Measurements from ENCODE around the gene SP3.
A peak's percentile ranks its signal among the peaks of the same experiment; 100 is the strongest.

GRCh38 chr2:174012347-174013314 is 47.5 kb upstream of the SP3 start:
- no peak for TF ChIP-seq CTCF (conservative IDR thresholded peaks at IDR 0.05; ENCODE audit: low read depth in 2 of 2)
- TF ChIP-seq POLR2AphosphoS5 (IDR thresholded peaks at IDR 0.05; ENCODE audit: low read depth) = peak; percentile 47
- no peak for TF ChIP-seq EZH2 (IDR thresholded peaks at IDR 0.05; ENCODE audit: low read depth, unreplicated experiment)
- TF ChIP-seq REST (IDR thresholded peaks at IDR 0.05; ENCODE audit: unreplicated experiment) = no peak
- TF ChIP-seq EZH2phosphoT487 (IDR thresholded peaks at IDR 0.05; ENCODE audit: unreplicated experiment) = no peak
- no peak for TF ChIP-seq CREB1 (CRISPR knock-in tag; IDR thresholded peaks at IDR 0.05; ENCODE audit: low read depth)
- no peak for TF ChIP-seq NANOG (IDR thresholded peaks at IDR 0.05; ENCODE audit: borderline replicate concordance)

All from GM23338 (cell line).